Esophagus (tissue), 2 donors: ENCODE results near the gene NXN. TPM values are rescaled to one million over a fixed set of nuclear protein-coding genes. Genes with fewer than 3 reads are reported as not detected.
A peak's percentile ranks its signal among the peaks of the same experiment; 100 is the strongest.
"Not testable (repeated sequence)": the region's sequence is repeated elsewhere in the genome, so short reads cannot be mapped to it uniquely, and the experiment has no call there.

ENCODE experiments used
- H3K27ac ChIP-seq, 2 donors: one replicate each; pipeline ENCODE4 v1.5.1; 2013; ENCODE audit warnings: low read depth in 2 of 2, mild to moderate bottlenecking in 2 of 2, inconsistent platforms in 1 of 2, low read length in 1 of 2, moderate library complexity in 1 of 2
- H3K27me3 ChIP-seq, 2 donors: one replicate each; pipeline ENCODE4 v1.6.1; 2013; ENCODE audit warnings: low read length in 2 of 2, control low read depth in 1 of 2, mild to moderate bottlenecking in 1 of 2; ENCODE audit not compliant: insufficient read depth in 2 of 2, control insufficient read depth in 1 of 2
- H3K36me3 ChIP-seq, 2 donors: one replicate each; pipeline ENCODE4 v1.6.1; 2013; ENCODE audit warnings: low read length in 1 of 2; ENCODE audit not compliant: control insufficient read depth in 2 of 2, insufficient read depth in 2 of 2
- H3K4me1 ChIP-seq, 2 donors: one replicate each; pipeline ENCODE4 v1.6.1; 2013; ENCODE audit warnings: low read length in 1 of 2; ENCODE audit not compliant: control insufficient read depth in 2 of 2, insufficient read depth in 2 of 2
- H3K4me3 ChIP-seq, 2 donors: one replicate each; pipeline ENCODE4 v1.5.1; 2013; ENCODE audit warnings: low read length in 2 of 2, mild to moderate bottlenecking in 2 of 2, low read depth in 1 of 2, moderate library complexity in 1 of 2
- H3K9me3 ChIP-seq, 2 donors: one replicate each; pipeline ENCODE4 v1.6.1; 2013; ENCODE audit warnings: mild to moderate bottlenecking in 2 of 2, low read depth in 1 of 2, low read length in 1 of 2, moderate library complexity in 1 of 2; ENCODE audit not compliant: control insufficient read depth in 2 of 2, insufficient read depth in 1 of 2
- WGBS, 2 donors: extraction: QIAGEN DNeasy Blood & Tissue Kit; methylation state at CpG; one replicate each; pipeline ENCODE4 v1.1.7; 2013; 5-methylcytosine and 5-hydroxymethylcytosine counted together
- polyA plus RNA-seq, 2 donors: library from polyadenylated mRNA; stranded (reverse); fragments of 200-250 nt; gene quantifications; one replicate each; pipeline ENCODE4 v1.2.3, GENCODE V29; 2013
- donor health status: healthy with polysubstance abuse.
- donor health status: Bipolar disorder and iron deficiency.

The NXN gene
- polyA plus RNA-seq, 2 donors: 10.1 to 24.0 TPM

- Histone ChIP-seq H3K4me1 (peaks cover 2 to 5% of the 10 kb centered on the region in 2 donors), H3K9me3 (no peaks in the 10 kb centered on the region), H3K4me3 (no peak overlapping the region), H3K36me3 (no peaks in the 10 kb centered on the region), H3K27ac (peak overlapping the region; percentile 5 to 75), H3K27me3 (no peaks in the 10 kb centered on the region)
- WGBS, 2 donors: 44 to 64% methylated on average over 18 of the region's 18 CpGs
These were observed 93.5 kb downstream of the NXN start for GRCh38 chr17:885971-886571.

GRCh38 chr17:883586-883962 lies 96.0 kb downstream of the NXN start:
- 64 to 69% methylated on average over 12 of the region's 12 CpGs for WGBS, 2 donors
- Histone ChIP-seq H3K4me3 (no peak overlapping the region), H3K9me3 (no peaks in the 10 kb centered on the region), H3K27me3 (no peaks in the 10 kb centered on the region), H3K4me1 (peaks cover 2 to 5% of the 10 kb centered on the region in 2 donors), H3K36me3 (no peaks in the 10 kb centered on the region), H3K27ac (peak overlapping the region; percentile 31 to 65)

- H3K36me3 ChIP-seq: no peaks in the 10 kb centered on the region
- 40 to 45% methylated on average over 14 of the region's 14 CpGs for WGBS, 2 donors
- H3K4me3 ChIP-seq: no peak overlapping the region
- H3K9me3 ChIP-seq: no peaks in the 10 kb centered on the region
- H3K4me1 ChIP-seq: peaks cover 2 to 6% of the 10 kb centered on the region in 2 donors
- peak overlapping the region; percentile 31 to 72 for H3K27ac ChIP-seq
- no peaks in the 10 kb centered on the region for H3K27me3 ChIP-seq
These were observed 96.6 kb downstream of the NXN start for GRCh38 chr17:882827-883585.

- Histone ChIP-seq H3K27ac (no peak overlapping the region), H3K27me3 (no peaks in the 10 kb centered on the region), H3K4me1 (peaks cover 0 to 4% of the 10 kb centered on the region in 2 donors), H3K9me3 (no peaks in the 10 kb centered on the region), H3K4me3 (no peak overlapping the region), H3K36me3 (no peaks in the 10 kb centered on the region)
- 77 to 84% methylated on average over 6 of the region's 6 CpGs for WGBS, 2 donors
These were observed 97.8 kb downstream of the NXN start for GRCh38 chr17:881778-882177.

GRCh38 chr17:880443-881269 lies 98.9 kb downstream of the NXN start:
- peaks cover 0 to 4% of the 10 kb centered on the region in 2 donors for H3K4me1 ChIP-seq
- H3K4me3 ChIP-seq: no peak overlapping the region
- peak overlapping the region; percentile 65 to 74 for H3K27ac ChIP-seq
- H3K9me3 ChIP-seq: no peaks in the 10 kb centered on the region
- no peaks in the 10 kb centered on the region for H3K27me3 ChIP-seq
- no peaks in the 10 kb centered on the region for H3K36me3 ChIP-seq
- 63 to 64% methylated on average over 15 of the region's 15 CpGs for WGBS, 2 donors

- H3K4me3 ChIP-seq: no peak overlapping the region
- no peaks in the 10 kb centered on the region for H3K9me3 ChIP-seq
- H3K27ac ChIP-seq: peak overlapping the region; percentile 74 to 82
- no peaks in the 10 kb centered on the region for H3K27me3 ChIP-seq
- H3K4me1 ChIP-seq: peaks cover 0 to 4% of the 10 kb centered on the region in 2 donors
- no peaks in the 10 kb centered on the region for H3K36me3 ChIP-seq
- 24% methylated on average over 26 of the region's 26 CpGs for WGBS, 2 donors
These were observed 99.8 kb downstream of the NXN start for GRCh38 chr17:879546-880442.

GRCh38 chr17:877630-878029 lies 101.9 kb downstream of the NXN start:
- WGBS, 2 donors: 78 to 81% methylated on average over 14 of the region's 14 CpGs

GRCh38 chr17:876272-876671 lies 103.3 kb downstream of the NXN start:
- no peaks in the 10 kb centered on the region for H3K36me3 ChIP-seq
- H3K9me3 ChIP-seq: no peaks in the 10 kb centered on the region
- no peaks in the 10 kb centered on the region for H3K27me3 ChIP-seq
- WGBS, 2 donors: 78 to 83% methylated on average over 12 of the region's 12 CpGs
- H3K27ac ChIP-seq: no peak overlapping the region
- peaks cover 0 to 2% of the 10 kb centered on the region in 2 donors for H3K4me1 ChIP-seq
- H3K4me3 ChIP-seq: no peak overlapping the region

More at GRCh38 chr17:877630-878029, 101.9 kb downstream of the NXN start:
- Histone ChIP-seq H3K9me3 (no peaks in the 10 kb centered on the region), H3K27ac (peak overlapping the region; percentile 31 to 53), H3K4me1 (peaks cover 0 to 4% of the 10 kb centered on the region in 2 donors), H3K36me3 (no peaks in the 10 kb centered on the region), H3K4me3 (no peak overlapping the region), H3K27me3 (no peaks in the 10 kb centered on the region)

GRCh38 chr17:874590-874989 lies 105.0 kb downstream of the NXN start:
- 87 to 91% methylated on average over 2 of the region's 2 CpGs for WGBS, 2 donors
- not testable (repeated sequence) for H3K27ac ChIP-seq

More at GRCh38 chr17:874590-874989, 105.0 kb downstream of the NXN start:
- H3K36me3 ChIP-seq, H3K9me3 ChIP-seq, H3K4me3 ChIP-seq, H3K4me1 ChIP-seq, H3K27me3 ChIP-seq: not testable (repeated sequence)
